ENCODE results near the gene PDE7B.

DNA sequence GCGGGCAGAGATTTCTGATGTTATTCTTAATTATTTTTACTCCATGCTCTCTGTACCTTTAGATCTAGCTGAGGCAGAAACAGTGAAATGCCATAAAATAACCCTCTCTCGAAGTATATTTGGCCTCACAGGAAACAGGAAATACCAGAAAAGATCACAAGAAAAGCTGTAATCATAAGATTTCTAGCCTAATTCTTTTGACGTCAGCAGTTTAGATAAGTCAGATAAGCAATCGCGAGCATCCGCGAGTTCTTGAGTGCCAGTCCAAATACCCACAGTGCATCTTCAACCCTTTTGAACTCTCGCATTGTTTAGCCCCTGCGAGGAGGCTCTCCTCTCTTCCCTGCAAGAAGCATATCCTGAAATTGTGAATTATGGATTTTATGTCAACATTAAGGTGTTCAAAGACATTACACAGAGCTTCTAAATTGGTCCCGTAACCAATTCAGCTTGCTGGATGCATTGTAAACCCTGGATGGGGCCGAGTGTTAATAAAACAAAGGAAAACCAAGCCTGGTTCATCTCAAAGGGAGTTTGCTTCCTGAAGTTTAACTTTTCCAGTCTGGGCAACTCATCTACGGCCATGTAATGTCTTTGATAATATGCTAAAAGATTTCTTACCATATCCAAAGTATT is 199.8 kb downstream of the PDE7B start:
- TF ChIP-seq EZH2 (IDR thresholded peaks at IDR 0.05; ENCODE audit: low read length, unreplicated experiment), result no peak
- TF ChIP-seq, protein P1, sequence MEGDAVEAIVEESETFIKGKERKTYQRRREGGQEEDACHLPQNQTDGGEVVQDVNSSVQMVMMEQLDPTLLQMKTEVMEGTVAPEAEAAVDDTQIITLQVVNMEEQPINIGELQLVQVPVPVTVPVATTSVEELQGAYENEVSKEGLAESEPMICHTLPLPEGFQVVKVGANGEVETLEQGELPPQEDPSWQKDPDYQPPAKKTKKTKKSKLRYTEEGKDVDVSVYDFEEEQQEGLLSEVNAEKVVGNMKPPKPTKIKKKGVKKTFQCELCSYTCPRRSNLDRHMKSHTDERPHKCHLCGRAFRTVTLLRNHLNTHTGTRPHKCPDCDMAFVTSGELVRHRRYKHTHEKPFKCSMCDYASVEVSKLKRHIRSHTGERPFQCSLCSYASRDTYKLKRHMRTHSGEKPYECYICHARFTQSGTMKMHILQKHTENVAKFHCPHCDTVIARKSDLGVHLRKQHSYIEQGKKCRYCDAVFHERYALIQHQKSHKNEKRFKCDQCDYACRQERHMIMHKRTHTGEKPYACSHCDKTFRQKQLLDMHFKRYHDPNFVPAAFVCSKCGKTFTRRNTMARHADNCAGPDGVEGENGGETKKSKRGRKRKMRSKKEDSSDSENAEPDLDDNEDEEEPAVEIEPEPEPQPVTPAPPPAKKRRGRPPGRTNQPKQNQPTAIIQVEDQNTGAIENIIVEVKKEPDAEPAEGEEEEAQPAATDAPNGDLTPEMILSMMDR (conservative IDR thresholded peaks at IDR 0.05; ENCODE audit: low read depth, low read length), result no peak
- TF ChIP-seq EZH2phosphoT487 (IDR thresholded peaks at IDR 0.05; ENCODE audit: borderline replicate concordance, low read length), result no peak
